ENCODE measurements around the gene AUP1. TPM values are rescaled to one million over a fixed set of nuclear protein-coding genes. Genes with fewer than 3 reads are reported as not detected.
A peak's percentile ranks its signal among the peaks of the same experiment; 100 is the strongest.

AUP1 gene
- total RNA-seq, 4 donors from 2014 or later: 62.7 to 92.1 (median 86.2) TPM

- H3K9me3 ChIP-seq: no peaks in the 10 kb centered on the region
- no CpG with 5 or more reads among the region's 67 CpGs for WGBS, 2 donors (ENCODE audit: low coverage in 1 of 2)
- H3K36me3 ChIP-seq: peaks cover 0 to 22% of the 10 kb centered on the region in 2 donors
- H3K4me3 ChIP-seq: peak overlapping the region; percentile 21 to 57
- peak overlapping the region in 3 of 4 donors; percentile 55 to 81 (median 65) for H3K27ac ChIP-seq
- TF ChIP-seq POLR2A (IDR thresholded peaks at IDR 0.05): peak; percentile 28 to 57
- no peak for TF ChIP-seq EP300 (IDR thresholded peaks at IDR 0.05)
- peak; percentile 28 for TF ChIP-seq POLR2AphosphoS5 (IDR thresholded peaks at IDR 0.05)
- peak in 1 of 4 experiments; percentile 37 for TF ChIP-seq CTCF (IDR thresholded peaks at IDR 0.05)
- peak; percentile 63 for ATAC-seq
- peaks cover 0 to 76% (median 37%) of the 10 kb centered on the region in 3 donors for H3K4me1 ChIP-seq
- H3K27me3 ChIP-seq: peaks cover 88% of the 10 kb centered on the region
Observed at GRCh38 chr2:74502720-74503505, 26.6 kb downstream of the AUP1 start.

DNA sequence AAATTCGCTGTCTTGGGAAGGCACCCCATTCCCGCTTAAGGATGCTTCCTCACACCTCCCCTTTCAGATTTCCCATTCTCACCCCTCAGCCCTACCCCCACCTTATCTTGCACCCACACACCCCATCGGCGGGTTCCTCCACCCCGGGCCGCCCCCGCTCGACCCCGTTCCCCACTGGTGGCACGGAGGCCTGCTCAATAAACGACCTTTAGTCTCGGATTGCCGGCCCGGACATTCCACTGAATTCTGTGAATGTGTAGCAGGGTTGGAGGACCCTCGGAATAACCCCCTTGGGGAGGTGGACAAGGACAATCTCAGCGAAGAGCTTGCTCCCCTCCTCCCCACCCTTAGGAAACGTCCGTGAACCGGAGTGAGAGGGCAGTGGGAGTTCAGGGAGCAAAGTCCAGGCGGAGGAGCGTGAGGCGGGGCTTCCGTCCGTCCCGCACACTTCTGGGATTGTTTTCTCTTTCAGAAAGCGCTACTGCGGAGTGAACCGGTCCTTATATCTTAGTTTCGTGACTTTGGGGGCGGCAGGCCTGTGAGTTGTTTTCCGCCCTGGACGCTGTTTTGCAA is 27.3 kb downstream of the AUP1 start:
- no peak for TF ChIP-seq CTCF (IDR thresholded peaks at IDR 0.05)
- TF ChIP-seq POLR2A (IDR thresholded peaks at IDR 0.05): no peak
- TF ChIP-seq POLR2AphosphoS5 (IDR thresholded peaks at IDR 0.05): no peak
- TF ChIP-seq EP300 (IDR thresholded peaks at IDR 0.05): no peak
- Histone ChIP-seq H3K27ac (peak overlapping the region in 2 of 4 donors; percentile 65 to 81), H3K36me3 (peaks cover 0 to 22% of the 10 kb centered on the region in 2 donors), H3K4me3 (peak overlapping the region; percentile 21 to 57), H3K4me1 (peaks cover 0 to 81% (median 42%) of the 10 kb centered on the region in 3 donors), H3K27me3 (peaks cover 95% of the 10 kb centered on the region), H3K9me3 (no peaks in the 10 kb centered on the region)
- 33 to 100% methylated on average over 1 to 6 of the region's 32 CpGs for WGBS, 2 donors (ENCODE audit: low coverage in 1 of 2)
- no peak for ATAC-seq

DNA sequence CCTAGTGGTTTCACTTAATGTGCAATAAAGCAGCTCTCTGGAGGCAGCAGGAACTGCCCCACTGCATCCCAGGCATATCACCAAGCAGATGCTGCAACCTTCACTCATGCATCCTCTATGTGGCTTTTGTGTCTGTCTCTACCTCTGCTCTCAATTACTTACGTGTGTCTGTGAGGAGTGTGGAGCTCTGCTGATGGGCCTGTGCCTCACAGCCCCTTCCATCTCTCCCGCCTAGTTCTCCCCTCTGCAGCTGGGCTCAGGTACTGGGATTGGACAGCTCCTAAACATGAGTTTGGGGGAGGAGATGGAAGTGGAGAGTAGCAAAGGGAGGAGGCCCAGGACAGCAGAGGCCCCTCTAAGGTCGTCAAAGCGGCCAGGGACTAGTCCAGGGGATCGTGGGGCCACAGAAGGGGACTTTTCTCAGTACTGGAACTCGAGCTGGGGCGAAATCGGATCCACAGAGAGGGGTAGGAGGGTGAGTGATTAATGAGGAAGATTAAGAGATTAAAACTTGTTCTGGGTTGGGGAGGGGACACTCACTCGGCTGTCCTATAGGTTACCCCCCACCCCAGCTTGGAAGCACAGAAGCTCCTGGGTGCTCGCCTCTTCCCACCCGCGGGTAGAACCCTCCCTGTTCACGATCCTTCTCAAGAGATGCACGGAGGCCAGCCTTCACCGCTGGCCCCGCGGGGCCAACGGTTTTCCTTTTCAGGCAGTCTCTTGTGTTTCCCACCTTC is 28.0 kb downstream of the AUP1 start:
- peaks cover 100% of the 10 kb centered on the region for H3K27me3 ChIP-seq
- WGBS, 2 donors (ENCODE audit: low coverage in 1 of 2): 70 to 79% methylated on average over 6 to 18 of the region's 18 CpGs
- ATAC-seq: no peak
- H3K4me3 ChIP-seq: no peak overlapping the region
- no peak for TF ChIP-seq POLR2AphosphoS5 (IDR thresholded peaks at IDR 0.05)
- TF ChIP-seq CTCF (IDR thresholded peaks at IDR 0.05): no peak
- TF ChIP-seq POLR2A (IDR thresholded peaks at IDR 0.05): no peak
- no peak for TF ChIP-seq EP300 (IDR thresholded peaks at IDR 0.05)
- H3K4me1 ChIP-seq: peaks cover 0 to 75% (median 40%) of the 10 kb centered on the region in 3 donors
- no peaks in the 10 kb centered on the region for H3K9me3 ChIP-seq
- peaks cover 0 to 22% of the 10 kb centered on the region in 2 donors for H3K36me3 ChIP-seq
- H3K27ac ChIP-seq: no peak overlapping the region

DNA sequence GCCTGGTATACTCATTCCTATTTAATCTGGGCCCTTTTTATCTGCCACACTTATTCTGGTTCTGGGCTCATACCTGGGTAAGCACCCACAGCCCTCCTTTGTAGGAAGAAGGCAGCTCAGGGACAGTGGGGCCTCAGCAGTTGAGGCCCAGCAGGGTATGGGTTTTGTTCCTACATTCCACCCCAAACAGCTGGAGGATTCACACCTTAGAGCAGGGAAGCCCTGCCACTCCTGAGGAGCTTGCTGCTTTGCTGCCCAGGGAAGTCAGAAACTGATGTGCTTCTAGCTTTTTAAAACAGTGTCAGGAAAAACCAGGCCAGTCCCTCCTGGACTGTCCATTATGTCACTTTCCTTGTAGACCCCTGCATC is 28.9 kb downstream of the AUP1 start:
- no peak overlapping the region for H3K4me3 ChIP-seq
- H3K4me1 ChIP-seq: peaks cover 0 to 66% (median 31%) of the 10 kb centered on the region in 3 donors
- H3K36me3 ChIP-seq: peaks cover 0 to 13% of the 10 kb centered on the region in 2 donors
- no peaks in the 10 kb centered on the region for H3K9me3 ChIP-seq
- peaks cover 91% of the 10 kb centered on the region for H3K27me3 ChIP-seq
- H3K27ac ChIP-seq: no peak overlapping the region
- no peak for ATAC-seq
- no peak for TF ChIP-seq POLR2AphosphoS5 (IDR thresholded peaks at IDR 0.05)
- TF ChIP-seq EP300 (IDR thresholded peaks at IDR 0.05): no peak
- no peak for TF ChIP-seq CTCF (IDR thresholded peaks at IDR 0.05)

All from gastroesophageal sphincter (tissue), 4 donors.